Urinary bladder (tissue), 4 donors: ENCODE data around the gene PHACTR4. TPM values are rescaled to one million over a fixed set of nuclear protein-coding genes. Genes with fewer than 3 reads are reported as not detected.
"Not testable (repeated sequence)": the region's sequence is repeated elsewhere in the genome, so short reads cannot be mapped to it uniquely, and the experiment has no call there.

Experiments used
- DNase-seq: peaks from one replicate; pipeline ENCODE4 v3.0.0-alpha.2; 2015; ENCODE audit errors: extremely low spot score
- H3K27ac ChIP-seq: one replicate; pipeline ENCODE4 v1.5.1; 2013; ENCODE audit warnings: low read depth, mild to moderate bottlenecking, moderate library complexity
- H3K36me3 ChIP-seq: one replicate; pipeline ENCODE4 v1.6.1; 2013; ENCODE audit warnings: mild to moderate bottlenecking, moderate library complexity; ENCODE audit not compliant: insufficient read depth
- H3K4me1 ChIP-seq: one replicate; pipeline ENCODE4 v1.6.1; 2013; ENCODE audit warnings: mild to moderate bottlenecking, moderate library complexity; ENCODE audit not compliant: insufficient read depth
- H3K4me3 ChIP-seq: one replicate; pipeline ENCODE4 v1.5.1; 2013; ENCODE audit warnings: low read depth, low read length
- WGBS: extraction: QIAGEN DNeasy Blood & Tissue Kit; methylation state at CpG from one replicate; pipeline ENCODE4 v1.1.7; 2013; 5-methylcytosine and 5-hydroxymethylcytosine counted together
- polyA plus RNA-seq: library from polyadenylated mRNA; stranded (reverse); fragments of 200-250 nt; gene quantifications from one replicate; pipeline ENCODE4 v1.2.3, GENCODE V29; 2013
- total RNA-seq: library from RNA; depleted of rRNA; stranded (reverse); fragments of >200 nt; gene quantifications from one replicate; pipeline ENCODE4 v1.2.3, GENCODE V29; 2014
- donor health status: healthy with polysubstance abuse.
- donor health status: healthy.

PHACTR4 gene
- total and polyA plus RNA-seq, 2 donors, result 20.2 TPM

DNA sequence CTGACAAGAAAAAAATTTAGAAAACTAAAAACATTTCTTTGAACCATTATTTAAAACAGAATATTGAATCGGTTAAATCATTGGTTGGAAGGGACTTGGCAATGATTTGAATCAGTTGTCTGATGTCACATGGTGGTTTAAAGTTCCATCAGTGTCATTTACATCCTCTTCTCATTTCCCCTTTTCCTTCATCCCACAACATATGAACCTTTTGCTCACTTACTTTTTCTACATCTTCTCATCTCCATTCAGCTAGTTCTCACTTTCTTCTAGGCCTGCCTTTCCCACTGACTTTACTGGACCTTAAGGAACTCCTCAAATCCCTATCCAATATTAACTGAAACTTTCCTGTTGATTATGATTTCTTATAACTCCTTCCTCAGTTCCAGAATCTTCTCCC is 58.5 kb downstream of the PHACTR4 start:
- Histone ChIP-seq H3K4me3 (no peak overlapping the region), H3K4me1 (no peaks in the 10 kb centered on the region), H3K36me3 (no peaks in the 10 kb centered on the region), H3K27ac (no peak overlapping the region)
- 84% methylated on average over 1 of the region's 1 CpG for WGBS
- DNase-seq, result no peak

DNA sequence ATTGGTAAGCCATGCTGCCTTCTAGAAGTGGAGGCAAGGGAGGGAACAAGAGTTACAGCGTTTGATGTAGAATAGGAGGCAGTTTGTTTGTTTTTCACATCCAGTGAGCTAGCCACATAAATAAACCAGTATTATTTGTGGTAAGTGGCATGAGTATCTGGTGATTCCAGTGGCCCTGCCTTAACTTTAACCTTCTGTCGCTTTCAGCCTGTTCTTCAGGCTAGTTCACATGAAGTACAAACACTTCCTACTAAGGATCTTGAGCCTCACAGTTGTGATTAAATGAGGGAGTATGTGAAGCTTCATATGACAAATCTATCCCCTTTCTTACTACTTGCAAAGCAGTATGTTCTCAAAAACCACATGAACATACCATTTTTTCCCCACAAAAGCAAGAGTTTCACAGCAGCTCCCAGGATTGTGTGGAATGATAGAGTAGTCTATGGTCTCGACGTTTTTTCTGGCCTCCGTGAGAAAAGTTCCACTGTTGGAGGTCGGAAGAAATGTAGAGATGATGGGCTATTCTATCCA is 59.5 kb downstream of the PHACTR4 start:
- H3K36me3 ChIP-seq, result no peaks in the 10 kb centered on the region
- DNase-seq, result no peak
- H3K27ac ChIP-seq, result no peak overlapping the region
- 89% methylated on average over 6 of the region's 6 CpGs for WGBS
- no peak overlapping the region for H3K4me3 ChIP-seq
- H3K4me1 ChIP-seq, result no peaks in the 10 kb centered on the region

DNA sequence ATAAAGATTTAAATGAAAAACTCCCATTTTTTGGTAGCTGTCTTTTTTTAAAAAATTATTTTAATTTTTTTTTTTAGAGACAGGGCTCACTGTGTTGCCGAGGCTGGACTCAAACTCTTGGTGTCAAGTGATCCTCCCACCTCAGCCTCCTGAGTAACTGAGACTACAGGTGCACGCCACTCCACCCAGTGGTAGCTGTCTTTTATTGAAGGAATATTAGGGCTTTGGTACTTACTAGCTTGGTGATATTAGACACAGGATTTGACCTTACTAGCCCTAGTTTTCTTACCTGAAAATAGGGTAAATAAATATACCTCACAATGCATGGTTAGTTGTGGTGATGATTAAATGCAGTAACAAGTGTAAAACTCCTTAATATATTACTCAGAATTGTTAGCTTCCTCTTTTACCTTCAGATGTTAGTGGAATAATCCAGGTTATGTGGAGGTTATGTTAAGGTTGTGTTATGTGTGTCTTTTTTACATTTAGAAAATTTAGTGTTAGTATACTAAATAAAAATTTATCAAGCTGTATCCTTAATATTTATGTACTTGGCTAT is 66.8 kb downstream of the PHACTR4 start:
- H3K27ac ChIP-seq, result no peak overlapping the region
- no peaks in the 10 kb centered on the region for H3K4me1 ChIP-seq
- no peaks in the 10 kb centered on the region for H3K36me3 ChIP-seq
- no peak overlapping the region for H3K4me3 ChIP-seq
- WGBS, result 71% methylated on average over 2 of the region's 2 CpGs
- DNase-seq, result no peak

DNA sequence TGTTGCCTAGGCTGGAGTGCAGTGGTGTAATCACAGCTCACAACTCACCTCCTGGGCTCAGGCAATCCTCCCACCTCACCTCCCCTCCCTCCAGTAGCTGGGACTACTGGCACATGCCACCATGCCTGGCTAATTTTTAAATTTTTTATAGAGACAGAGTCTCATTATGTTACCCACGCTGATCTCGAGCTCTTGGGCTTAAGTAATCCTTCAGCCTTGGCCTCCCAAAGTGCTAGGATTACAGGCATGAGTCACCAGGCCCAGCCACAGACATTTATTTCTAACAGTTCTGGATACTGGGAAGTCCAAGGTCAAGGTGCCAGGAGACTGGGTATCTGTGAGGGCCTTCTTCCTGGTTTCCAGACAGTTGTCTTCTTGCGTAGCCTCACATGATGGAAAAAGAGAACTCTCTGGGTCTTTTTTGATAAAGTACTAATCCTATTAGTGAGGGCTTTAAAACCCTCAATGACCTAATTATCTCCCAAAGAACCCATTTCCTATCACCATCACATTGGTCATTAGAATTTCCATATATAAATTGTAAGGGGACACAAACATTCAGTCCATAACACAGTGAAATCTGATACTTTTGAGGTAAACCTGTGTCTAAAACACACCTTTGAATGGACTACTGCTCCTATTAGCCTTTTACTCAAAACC is 67.9 kb downstream of the PHACTR4 start:
- Histone ChIP-seq H3K27ac (no peak overlapping the region), H3K4me3 (no peak overlapping the region), H3K4me1 (no peaks in the 10 kb centered on the region), H3K36me3 (no peaks in the 10 kb centered on the region)
- 46% methylated on average over 3 of the region's 3 CpGs for WGBS
- no peak for DNase-seq

DNA sequence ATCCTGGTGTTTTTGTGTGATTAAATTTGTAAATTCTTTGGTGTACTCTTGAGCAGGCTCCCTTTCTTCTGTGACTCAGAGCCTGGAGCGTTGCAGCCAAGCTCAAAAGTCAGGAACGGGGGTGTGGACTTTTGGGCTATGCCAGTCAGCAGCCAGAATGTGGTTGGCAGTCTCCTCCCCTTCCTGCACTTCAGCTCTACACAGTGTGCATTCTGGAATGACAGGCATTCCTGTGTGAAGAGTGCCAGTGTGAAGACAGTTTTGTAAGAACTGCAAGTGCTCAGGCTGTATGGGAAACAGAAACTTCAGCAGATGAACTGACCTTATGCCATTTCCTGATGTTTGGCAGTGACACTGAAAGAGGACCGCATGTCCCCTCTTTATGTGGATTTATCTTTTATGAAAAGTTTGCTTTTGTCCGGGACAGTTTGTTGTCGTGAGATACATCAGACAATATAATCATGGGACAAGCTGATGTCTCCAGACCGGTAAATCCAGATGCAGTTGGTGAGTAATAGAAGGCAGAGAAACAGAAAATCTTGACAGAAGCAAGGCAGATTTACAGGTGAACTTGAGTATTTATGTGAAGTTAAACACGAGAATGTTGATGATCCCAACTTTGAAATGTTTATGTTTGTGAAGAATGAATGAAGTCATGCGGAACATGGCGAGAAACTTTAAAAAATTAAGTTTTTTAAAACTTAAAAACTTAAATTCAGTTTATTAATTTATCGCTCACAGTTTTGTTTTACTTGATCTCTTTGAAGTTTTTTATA is 68.6 kb downstream of the PHACTR4 start:
- DNase-seq, result peak; percentile 42
- Histone ChIP-seq H3K36me3 (no peaks in the 10 kb centered on the region), H3K4me3 (no peak overlapping the region), H3K4me1 (no peaks in the 10 kb centered on the region), H3K27ac (no peak overlapping the region)
- WGBS, result 26% methylated on average over 10 of the region's 10 CpGs

DNA sequence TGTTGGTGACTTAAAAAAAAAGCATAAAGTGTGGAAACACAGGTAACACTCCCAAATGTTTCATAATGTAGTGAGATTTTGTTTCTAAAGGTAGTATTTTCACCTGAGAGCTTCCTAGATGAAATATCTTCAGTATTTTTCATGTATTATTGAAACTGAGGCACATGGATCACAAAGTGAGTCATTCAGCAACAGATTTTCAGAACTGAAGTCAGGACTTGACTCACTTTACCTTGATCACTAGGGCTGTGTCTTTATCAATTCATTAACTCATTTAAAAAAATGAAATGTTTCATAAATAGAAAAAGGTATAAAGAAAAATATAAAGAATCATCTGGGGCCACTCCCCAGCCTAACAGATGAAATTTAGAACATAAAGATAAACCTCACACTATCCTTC is 69.8 kb downstream of the PHACTR4 start:
- Histone ChIP-seq H3K4me1 (no peaks in the 10 kb centered on the region), H3K36me3 (no peaks in the 10 kb centered on the region), H3K27ac (no peak overlapping the region), H3K4me3 (no peak overlapping the region)
- DNase-seq, result no peak

DNA sequence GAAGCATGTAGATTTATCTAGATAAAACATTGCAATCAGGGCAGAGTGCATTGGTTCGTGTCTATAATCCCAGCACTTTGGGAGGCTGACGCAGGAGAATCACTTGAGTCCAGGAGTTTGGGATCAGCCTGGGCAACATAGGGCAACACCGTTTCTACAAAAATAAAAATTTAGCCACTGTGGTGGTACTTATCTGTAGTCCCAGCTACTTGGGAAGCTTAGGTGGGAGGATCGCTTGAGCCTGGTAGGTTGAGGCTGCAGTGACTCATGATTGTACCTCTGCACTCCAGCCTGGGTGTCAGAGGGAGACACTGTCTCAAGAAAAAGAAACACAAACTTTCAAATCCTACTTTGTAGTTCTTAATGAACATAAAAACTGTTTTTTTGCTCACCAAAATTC is 72.1 kb downstream of the PHACTR4 start:
- H3K4me1 ChIP-seq, result no peaks in the 10 kb centered on the region
- DNase-seq, result no peak
- no peak overlapping the region for H3K27ac ChIP-seq
- WGBS, result 93% methylated on average over 4 of the region's 4 CpGs
- H3K36me3 ChIP-seq, result no peaks in the 10 kb centered on the region
- no peak overlapping the region for H3K4me3 ChIP-seq

DNA sequence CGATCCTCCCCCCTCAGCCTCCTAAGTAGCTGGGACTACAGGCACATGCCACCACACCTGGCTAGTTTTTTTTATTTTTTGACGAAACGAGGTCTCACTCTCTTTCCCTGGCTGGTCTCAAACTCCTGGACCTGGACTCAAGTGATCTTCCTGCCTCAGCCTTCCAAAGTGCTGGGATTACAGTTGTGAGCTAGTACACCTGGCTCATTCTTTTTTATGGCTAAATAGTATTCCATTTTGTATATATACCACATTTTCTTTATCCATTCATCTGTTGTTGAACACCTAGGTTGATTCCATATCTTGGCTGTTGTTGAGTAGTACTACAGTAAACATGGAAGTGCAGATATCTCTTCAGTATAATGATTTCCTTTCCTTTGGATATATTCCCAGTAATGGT is 74.0 kb downstream of the PHACTR4 start:
- no peak for DNase-seq
- H3K36me3 ChIP-seq, result no peaks in the 10 kb centered on the region
- H3K27ac ChIP-seq, result no peak overlapping the region
- H3K4me1 ChIP-seq, result no peaks in the 10 kb centered on the region
- H3K4me3 ChIP-seq, result no peak overlapping the region
- WGBS, result 85% methylated on average over 3 of the region's 3 CpGs

DNA sequence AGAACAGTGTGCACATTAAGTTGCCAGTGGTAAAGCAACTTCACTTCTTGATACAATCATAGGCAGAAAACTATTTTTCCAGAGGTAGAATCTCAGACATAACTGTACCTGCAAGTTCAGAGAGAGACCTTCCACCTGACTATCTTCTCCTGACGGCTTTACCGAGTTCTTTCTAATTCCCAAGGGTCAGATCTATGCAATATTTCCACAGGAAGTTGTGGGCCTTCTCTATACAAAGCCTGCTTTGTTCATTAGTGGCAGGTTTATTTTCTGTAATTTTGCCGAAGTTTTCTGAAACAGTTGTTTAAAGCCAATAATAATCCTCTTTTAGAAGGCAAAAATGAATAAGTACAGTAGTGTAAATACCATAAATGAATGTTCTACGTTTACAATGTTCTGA is 78.1 kb downstream of the PHACTR4 start:
- Histone ChIP-seq H3K27ac (no peak overlapping the region), H3K36me3 (no peaks in the 10 kb centered on the region), H3K4me3 (no peak overlapping the region), H3K4me1 (peaks cover 2% of the 10 kb centered on the region)
- 63% methylated on average over 4 of the region's 4 CpGs for WGBS
- DNase-seq, result no peak

DNA sequence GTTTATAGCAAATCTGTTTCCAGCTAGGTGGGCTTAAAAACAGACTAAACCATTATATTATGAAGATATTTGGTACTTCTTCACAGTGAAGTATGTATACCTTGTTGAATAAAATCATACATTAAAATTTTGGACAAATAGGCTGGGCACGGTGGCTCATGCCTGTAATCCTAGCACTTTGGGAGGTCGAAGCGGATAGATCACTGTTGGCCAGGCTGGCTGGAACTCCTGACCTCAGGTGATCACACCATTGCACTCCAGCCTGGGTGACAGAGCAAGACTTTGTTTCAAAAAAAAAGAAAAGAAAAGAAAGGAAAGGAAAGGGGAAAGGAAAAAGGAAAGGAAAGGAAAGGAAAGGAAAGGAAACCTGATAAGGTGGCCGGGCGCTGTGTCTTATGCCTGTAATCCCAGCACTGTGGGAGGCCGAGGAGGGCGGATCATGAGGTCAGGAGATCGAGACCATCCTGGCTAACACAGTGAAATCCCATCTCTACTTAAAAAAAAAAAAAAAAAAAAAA is 78.6 kb downstream of the PHACTR4 start:
- not testable (repeated sequence) for H3K4me3 ChIP-seq, DNase-seq, H3K36me3 ChIP-seq, H3K27ac ChIP-seq, H3K4me1 ChIP-seq
- WGBS, result 92% methylated on average over 8 of the region's 8 CpGs

DNA sequence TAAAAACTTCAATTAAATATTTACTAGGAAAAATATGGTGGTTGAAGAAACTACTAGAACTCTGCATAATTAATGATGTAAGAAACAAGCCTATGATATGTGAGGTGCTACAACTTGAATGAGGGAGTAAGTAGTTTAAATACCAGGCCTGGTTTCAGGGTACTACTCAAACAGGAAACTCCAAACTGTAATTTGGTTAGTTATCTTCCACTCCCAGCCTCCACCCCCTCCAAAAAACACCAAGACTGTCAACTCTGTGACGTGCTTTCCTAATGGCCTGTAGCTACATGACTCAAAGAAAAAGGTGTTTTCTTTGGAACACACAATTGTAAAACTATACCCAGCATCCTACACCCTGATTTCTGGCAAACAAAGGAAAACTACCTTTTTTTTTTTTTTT is 80.4 kb downstream of the PHACTR4 start:
- H3K27ac ChIP-seq, result no peak overlapping the region
- H3K4me1 ChIP-seq, result peaks cover 2% of the 10 kb centered on the region
- no peak overlapping the region for H3K4me3 ChIP-seq
- WGBS, result 71% methylated on average over 1 of the region's 1 CpG
- no peak for DNase-seq
- no peaks in the 10 kb centered on the region for H3K36me3 ChIP-seq

DNA sequence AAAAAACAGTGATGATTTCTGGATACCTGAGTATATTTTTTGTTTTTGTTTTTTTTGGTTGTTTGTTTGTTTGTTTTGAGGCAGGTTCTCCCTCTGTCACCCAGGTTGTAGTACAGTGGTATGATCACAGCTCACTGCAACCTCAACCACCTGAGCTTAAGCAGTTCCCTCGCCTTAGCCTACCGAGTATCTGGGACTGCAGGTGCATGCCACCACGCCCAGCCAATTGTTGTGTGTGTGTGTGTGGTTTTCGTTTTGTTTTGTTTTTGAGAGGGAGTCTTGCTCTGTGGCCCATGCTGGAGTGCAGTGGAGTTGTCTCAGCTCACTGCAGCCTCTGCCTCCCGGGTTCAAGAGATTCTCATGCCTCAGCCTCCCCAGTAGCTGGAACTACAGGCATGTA is 81.0 kb downstream of the PHACTR4 start:
- Histone ChIP-seq H3K27ac (no peak overlapping the region), H3K4me3 (no peak overlapping the region), H3K4me1 (peaks cover 2% of the 10 kb centered on the region), H3K36me3 (no peaks in the 10 kb centered on the region)
- WGBS, result 87% methylated on average over 5 of the region's 5 CpGs
- DNase-seq, result no peak

DNA sequence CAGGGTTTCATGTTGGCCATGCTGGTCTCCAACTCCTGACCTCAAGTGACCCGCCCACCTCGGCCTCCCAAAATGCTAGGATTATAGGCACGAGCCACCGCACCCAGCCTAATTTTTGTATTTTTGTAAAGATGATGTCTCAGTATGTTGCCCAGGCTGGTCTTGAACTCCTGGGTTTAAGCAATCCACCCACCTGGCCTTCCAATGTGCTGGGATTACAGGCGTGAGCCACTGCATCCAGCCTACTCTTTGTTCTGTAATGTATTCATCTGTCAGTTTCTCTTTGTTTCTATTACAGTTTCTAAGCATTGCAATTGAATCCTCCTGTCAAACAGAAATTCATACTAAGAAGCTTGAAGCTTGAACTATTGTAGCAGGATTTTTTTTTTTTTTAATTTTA is 81.5 kb downstream of the PHACTR4 start:
- DNase-seq, result no peak
- Histone ChIP-seq H3K27ac (no peak overlapping the region), H3K4me1 (peaks cover 2% of the 10 kb centered on the region), H3K4me3 (no peak overlapping the region), H3K36me3 (no peaks in the 10 kb centered on the region)
- WGBS, result 96% methylated on average over 5 of the region's 5 CpGs

DNA sequence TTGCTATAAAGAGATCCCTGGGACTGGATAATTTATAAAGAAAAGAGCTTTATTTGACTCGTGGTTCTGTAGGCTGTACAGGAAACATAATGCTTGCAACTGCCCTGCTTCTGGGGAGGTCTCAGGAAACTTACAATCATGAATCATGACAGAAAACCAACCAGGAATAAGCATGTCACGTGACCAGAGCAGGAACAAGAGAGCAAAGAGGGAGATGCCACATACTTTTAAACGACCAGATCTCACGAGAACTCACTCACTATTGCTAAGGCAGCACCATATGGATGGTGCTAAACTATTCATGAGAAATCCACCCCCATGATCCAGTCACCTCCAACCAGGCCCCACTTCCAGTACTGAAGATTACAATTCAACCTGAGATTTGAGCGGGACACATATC is 86.5 kb downstream of the PHACTR4 start:
- no peak overlapping the region for H3K27ac ChIP-seq

More for the DNA sequence above, 86.5 kb downstream of the PHACTR4 start:
- Histone ChIP-seq H3K4me3 (no peak overlapping the region), H3K4me1 (peaks cover 2% of the 10 kb centered on the region), H3K36me3 (no peaks in the 10 kb centered on the region)
- no peak for DNase-seq
- 62% methylated on average over 5 of the region's 5 CpGs for WGBS
